IPS DF 6.9 (cell line): ENCODE measurements around the gene TBC1D10A.

ENCODE experiments used
- DNase-seq: peaks from one replicate; pipeline ENCODE4 v3.0.0-alpha.2; 2013; ENCODE audit warnings: low read depth, low spot score
- H3K27ac ChIP-seq: one replicate; pipeline ENCODE4 v1.5.1; 2013; ENCODE audit warnings: low read length, control low read depth
- H3K27me3 ChIP-seq: 2 replicates; pipeline ENCODE4 v1.6.1; 2013; ENCODE audit warnings: mild to moderate bottlenecking, low read length; ENCODE audit not compliant: control insufficient read depth, insufficient read depth
- H3K36me3 ChIP-seq: 2 replicates; pipeline ENCODE4 v1.6.1; 2013; ENCODE audit warnings: low read length; ENCODE audit not compliant: control insufficient read depth, insufficient read depth
- H3K4me1 ChIP-seq: 2 replicates; pipeline ENCODE4 v1.6.1; 2013; ENCODE audit warnings: low read length; ENCODE audit not compliant: control insufficient read depth, insufficient read depth
- H3K4me3 ChIP-seq: 2 replicates; pipeline ENCODE4 v1.5.1; 2013; ENCODE audit warnings: mild to moderate bottlenecking, low read length
- H3K9me3 ChIP-seq: 2 replicates; pipeline ENCODE4 v1.6.1; 2013; ENCODE audit warnings: low read length, inconsistent platforms; ENCODE audit not compliant: control insufficient read depth, insufficient read depth
- WGBS: extraction: QIAGEN DNeasy Blood & Tissue Kit; methylation state at CpG from one replicate; pipeline ENCODE4 v1.1.7; 2013; ENCODE audit warnings: mixed read lengths, missing lambda C conversion rate; ENCODE audit not compliant: insufficient read length, insufficient coverage; 5-methylcytosine and 5-hydroxymethylcytosine counted together

The TBC1D10A gene

DNA sequence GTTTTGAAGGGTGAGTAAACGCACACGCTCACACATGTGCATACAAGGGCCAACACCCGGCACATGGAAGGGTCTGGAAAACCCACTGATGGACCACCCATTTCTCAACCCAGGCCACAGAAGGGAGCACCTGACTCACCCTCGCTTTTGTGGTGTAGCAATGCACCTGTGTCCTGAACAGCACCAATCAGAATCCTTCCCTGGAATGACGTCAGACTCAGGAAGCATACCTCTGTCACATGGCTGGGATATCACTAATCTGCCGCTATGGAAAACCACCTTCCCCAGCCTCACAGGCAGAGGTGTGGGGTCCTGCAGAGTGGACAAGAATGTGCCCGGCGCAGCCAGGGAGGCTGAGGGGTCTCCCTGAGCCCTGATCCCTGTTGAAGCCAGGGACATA is 51.1 kb downstream of the TBC1D10A start:
- Histone ChIP-seq H3K4me1 (no peaks in the 10 kb centered on the region), H3K27me3 (no peaks in the 10 kb centered on the region), H3K27ac (no peak overlapping the region), H3K4me3 (no peak overlapping the region), H3K36me3 (no peaks in the 10 kb centered on the region), H3K9me3 (no peaks in the 10 kb centered on the region)
- WGBS, result no CpG with 5 or more reads among the region's 8 CpGs
- no peak for DNase-seq

DNA sequence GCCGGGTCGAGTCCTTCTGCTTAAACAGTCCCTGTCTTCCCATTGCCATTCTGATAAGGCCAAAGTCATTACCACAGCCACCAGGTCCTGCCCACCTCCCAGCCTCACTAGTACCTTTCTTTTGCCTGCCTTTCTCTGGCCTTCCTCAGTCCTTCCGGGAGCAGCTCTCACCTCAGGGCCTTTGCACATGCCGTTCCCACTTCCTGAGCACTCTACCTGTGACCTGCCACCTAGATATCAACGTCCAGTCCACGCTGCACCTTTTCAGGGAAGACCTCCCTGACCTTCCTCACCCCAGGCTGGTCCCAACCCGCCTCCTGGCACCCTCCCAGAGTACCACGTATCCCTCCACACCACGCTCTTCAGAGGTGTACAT is 52.3 kb downstream of the TBC1D10A start:
- H3K4me3 ChIP-seq, result no peak overlapping the region
- H3K27ac ChIP-seq, result no peak overlapping the region
- H3K9me3 ChIP-seq, result no peaks in the 10 kb centered on the region
- H3K27me3 ChIP-seq, result no peaks in the 10 kb centered on the region
- no peaks in the 10 kb centered on the region for H3K36me3 ChIP-seq
- no CpG with 5 or more reads among the region's 9 CpGs for whole genome bisulfite sequencing
- DNase-seq, result no peak
- no peaks in the 10 kb centered on the region for H3K4me1 ChIP-seq

DNA sequence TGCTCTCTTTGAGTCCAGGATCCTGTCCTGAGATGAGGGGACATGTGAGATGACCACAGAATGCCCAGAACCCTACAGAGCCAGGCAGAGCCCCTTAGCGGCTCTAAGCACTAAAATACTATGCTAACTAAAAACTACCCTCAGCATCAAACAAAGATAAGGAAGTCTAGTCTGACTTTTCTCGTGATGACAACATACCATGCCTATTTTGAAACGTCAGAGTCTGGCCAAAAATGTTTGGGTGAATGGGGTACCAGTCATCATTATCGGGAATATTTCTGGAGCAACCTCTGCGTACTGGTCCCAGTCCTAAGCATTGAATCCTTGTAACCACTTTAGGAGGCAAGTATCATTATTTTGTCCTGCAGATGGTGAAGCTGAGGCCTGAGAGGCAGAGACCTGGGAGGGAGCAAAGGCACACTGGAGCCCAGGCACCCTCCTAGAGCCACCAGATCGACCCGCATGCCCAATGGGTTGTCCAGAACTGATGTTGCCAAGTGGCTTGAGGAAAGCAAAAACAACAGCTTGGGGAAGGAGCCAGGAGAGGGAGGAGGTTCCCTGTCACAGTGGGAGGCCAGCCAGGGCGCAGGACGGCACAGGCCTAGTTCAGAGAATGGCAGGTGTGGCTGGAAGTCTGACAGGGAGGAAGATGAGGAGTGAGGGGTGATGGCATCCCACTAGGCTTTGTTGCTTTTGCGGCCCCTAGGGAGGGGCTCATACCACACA is 52.9 kb downstream of the TBC1D10A start:
- Histone ChIP-seq H3K27ac (no peak overlapping the region), H3K9me3 (no peaks in the 10 kb centered on the region), H3K27me3 (no peaks in the 10 kb centered on the region), H3K4me1 (no peaks in the 10 kb centered on the region), H3K36me3 (no peaks in the 10 kb centered on the region), H3K4me3 (no peak overlapping the region)
- no CpG with 5 or more reads among the region's 10 CpGs for WGBS
- DNase-seq, result no peak

DNA sequence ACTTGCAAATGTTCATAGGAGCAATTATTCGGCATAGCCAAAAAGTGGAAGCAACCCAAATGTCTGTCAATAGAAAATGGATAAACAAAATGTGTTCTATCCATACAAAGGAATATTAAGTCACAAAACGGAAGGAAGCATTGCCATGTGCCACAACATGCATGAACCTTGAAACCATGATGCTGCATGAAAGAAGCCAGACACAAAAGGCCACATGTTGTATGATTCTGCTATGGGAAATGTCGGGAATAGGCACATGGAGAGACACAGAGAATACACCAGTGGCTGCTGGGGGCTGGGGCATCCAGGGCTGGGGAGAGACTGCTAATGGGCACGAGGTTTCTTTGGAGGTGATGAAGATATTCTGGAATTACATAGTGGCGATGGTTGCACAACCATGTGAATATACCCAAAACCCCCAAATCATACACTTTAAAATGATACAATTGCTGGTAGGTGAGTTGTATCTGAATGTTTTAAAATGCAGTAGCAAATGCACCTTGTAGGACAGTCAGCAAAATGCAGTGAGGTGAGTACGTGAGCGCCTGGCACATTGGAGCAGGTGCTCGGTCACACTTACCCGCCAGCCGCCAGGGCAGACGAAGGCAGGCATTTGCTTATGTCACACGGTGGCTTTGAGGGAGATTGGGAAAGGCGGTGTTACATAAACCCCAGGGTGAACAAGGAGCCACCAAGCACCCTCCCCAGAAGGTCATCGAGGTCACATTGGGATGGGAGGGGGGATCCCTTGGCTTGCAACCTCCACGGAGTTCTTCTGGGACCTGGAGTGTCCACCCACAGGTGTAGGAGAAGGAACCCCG is 53.8 kb downstream of the TBC1D10A start:
- Histone ChIP-seq H3K27ac (no peak overlapping the region), H3K36me3 (no peaks in the 10 kb centered on the region), H3K4me3 (no peak overlapping the region), H3K9me3 (no peaks in the 10 kb centered on the region), H3K27me3 (no peaks in the 10 kb centered on the region), H3K4me1 (no peaks in the 10 kb centered on the region)
- DNase-seq, result no peak
- no CpG with 5 or more reads among the region's 16 CpGs for WGBS

DNA sequence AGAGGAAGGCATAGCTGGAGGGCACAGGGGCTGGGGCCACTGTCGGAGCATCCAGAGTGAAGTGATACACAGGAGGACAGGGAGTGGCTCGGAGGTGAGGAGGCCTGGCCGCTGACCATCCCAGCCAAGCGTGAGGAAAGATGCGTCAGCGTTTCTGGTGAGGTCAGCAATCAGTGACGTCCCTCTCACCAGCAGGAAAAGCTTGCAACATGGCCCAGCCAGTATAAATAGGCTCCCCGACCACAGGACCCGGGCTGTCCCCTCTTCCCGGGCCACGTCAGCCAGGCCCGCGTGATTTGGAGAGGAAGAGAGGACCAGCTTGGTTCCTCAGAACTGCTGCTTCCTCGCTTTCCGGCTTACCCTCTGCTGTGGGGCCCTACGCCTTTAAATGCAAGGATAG is 55.9 kb downstream of the TBC1D10A start:
- WGBS, result no CpG with 5 or more reads among the region's 16 CpGs
- Histone ChIP-seq H3K27ac (no peak overlapping the region), H3K4me1 (no peaks in the 10 kb centered on the region), H3K4me3 (no peak overlapping the region), H3K9me3 (no peaks in the 10 kb centered on the region), H3K36me3 (no peaks in the 10 kb centered on the region), H3K27me3 (no peaks in the 10 kb centered on the region)
- no peak for DNase-seq

DNA sequence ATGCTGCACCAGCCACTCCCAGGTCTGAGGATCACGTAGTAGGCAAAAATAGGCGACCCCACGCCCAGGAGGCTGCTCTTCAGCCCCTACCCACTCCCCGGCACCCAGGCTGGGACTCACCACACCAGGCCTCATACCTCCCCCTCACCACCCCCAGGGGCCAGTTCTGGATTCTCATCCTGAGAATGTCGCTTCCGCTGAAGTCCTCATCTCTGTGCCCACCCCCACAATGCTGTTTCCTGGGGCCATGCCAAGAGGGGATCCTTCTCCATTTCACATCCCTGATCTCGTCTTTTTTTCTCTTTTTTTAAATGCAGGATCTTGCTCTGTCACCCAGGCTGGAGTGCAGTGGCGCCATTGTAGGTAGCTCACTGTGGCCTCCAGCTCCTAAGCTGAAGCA is 58.4 kb downstream of the TBC1D10A start:
- H3K4me3 ChIP-seq, result no peak overlapping the region
- no peaks in the 10 kb centered on the region for H3K4me1 ChIP-seq
- H3K9me3 ChIP-seq, result no peaks in the 10 kb centered on the region
- H3K27me3 ChIP-seq, result no peaks in the 10 kb centered on the region
- no peak overlapping the region for H3K27ac ChIP-seq
- no peak for DNase-seq
- no peaks in the 10 kb centered on the region for H3K36me3 ChIP-seq
- no CpG with 5 or more reads among the region's 8 CpGs for WGBS

DNA sequence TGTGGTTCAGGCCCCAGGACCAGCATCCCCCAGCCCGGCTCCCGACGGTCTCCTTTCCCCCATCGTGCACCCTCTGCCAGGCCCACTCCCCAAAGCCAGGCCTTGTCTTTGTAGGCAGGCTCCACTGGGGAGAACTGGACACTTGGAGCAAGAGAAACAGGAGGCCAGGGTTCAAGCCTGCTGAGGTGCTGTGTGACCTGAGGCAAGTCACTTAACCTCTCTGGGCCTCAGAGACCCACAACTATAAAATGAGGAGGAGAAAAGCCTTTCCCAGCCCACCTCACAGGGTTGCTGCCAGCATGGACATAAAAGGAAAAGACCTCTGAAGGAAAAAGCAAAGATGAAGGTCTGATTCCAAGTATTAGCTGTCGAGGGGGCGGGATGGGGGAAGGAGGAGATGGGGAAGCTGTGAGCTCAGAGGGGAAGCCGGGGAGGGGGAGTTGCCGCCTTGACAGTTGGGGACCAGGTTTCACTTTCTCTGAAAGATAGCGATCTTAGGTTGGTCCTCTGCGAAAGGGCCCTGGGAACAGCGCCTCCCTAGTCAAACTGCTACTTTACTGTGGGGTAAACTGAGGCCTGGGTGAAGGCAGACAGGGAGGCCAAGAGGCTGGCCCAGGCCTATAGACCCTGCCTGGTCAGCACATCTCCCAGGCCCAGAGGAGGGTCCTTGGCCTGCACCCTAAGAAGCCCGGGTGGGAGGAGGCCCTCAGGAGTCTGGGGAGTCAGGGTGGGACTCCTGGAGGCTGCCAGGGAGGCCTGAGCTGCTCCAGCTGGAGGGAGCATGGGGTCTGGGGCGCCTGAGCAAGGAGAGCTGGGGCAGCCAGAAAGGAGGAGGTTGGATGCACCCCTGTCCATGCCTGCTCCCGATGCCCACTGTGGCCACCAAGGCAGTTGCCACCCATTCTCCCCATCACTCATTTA is 59.1 kb downstream of the TBC1D10A start:
- Histone ChIP-seq H3K27ac (no peak overlapping the region), H3K9me3 (no peaks in the 10 kb centered on the region), H3K36me3 (no peaks in the 10 kb centered on the region), H3K4me1 (no peaks in the 10 kb centered on the region), H3K27me3 (no peaks in the 10 kb centered on the region), H3K4me3 (no peak overlapping the region)
- no peak for DNase-seq
- no CpG with 5 or more reads among the region's 14 CpGs for WGBS

DNA sequence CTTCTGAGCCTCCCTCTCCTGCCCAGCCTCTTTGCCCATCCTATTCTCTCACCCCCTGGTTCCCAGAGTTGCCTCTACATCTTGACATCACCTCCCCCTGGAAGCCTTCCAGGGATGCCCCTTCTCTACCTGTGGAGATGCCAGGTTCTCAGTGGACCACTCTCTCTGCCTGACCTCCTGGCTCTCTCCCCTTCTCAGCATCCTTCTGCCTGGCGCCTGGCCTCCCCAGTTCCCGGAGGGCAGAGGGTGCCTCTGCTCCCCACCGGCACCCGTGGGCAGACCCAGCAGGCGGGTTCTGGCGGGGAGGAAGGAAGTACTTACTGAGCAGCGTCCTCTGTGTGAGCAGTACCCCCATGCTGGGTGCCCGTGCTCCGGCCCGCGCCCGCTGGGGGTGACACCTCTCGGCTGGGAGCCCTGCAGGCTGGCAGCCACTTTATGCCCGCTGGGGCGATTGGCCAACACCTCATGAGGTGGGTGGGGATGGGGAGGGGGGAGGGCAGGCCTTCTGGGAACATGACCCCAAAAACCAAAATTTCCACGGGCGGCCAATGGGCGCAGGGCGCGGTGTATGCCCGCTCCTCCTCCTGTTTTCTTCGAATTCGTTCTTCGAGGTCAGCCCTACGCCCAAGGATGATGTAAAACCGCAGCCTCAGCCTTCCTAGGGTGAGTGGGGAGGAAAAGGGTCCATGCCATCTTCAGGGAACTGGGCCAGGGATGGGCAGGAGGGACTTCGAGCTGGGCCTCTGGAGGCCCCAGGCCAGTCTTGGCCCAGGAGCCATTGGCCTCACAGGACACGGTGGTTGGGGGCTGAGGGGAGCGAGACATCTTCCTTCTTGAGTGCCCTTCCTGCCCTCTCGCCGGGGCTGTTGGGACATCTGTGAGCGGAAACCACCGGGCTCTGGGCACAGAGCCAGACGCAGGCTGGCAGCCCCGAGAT is 60.0 kb downstream of the TBC1D10A start, which contains the start of gene OSM:
OSM (minus strand) TSS at position 407 of the 937 bp plus-strand sequence; CDS start at position 355, 52 bp downstream.
- H3K36me3 ChIP-seq, result no peaks in the 10 kb centered on the region
- no peak within 1 kb of the TSS for H3K27ac ChIP-seq
- no peaks in the 10 kb centered on the region for H3K27me3 ChIP-seq
- no peak for DNase-seq
- no CpG with 5 or more reads among the region's 35 CpGs for WGBS
- no peak within 1 kb of the TSS for H3K4me3 ChIP-seq
- no peaks in the 10 kb centered on the region for H3K4me1 ChIP-seq
- H3K9me3 ChIP-seq, result no peaks in the 10 kb centered on the region

DNA sequence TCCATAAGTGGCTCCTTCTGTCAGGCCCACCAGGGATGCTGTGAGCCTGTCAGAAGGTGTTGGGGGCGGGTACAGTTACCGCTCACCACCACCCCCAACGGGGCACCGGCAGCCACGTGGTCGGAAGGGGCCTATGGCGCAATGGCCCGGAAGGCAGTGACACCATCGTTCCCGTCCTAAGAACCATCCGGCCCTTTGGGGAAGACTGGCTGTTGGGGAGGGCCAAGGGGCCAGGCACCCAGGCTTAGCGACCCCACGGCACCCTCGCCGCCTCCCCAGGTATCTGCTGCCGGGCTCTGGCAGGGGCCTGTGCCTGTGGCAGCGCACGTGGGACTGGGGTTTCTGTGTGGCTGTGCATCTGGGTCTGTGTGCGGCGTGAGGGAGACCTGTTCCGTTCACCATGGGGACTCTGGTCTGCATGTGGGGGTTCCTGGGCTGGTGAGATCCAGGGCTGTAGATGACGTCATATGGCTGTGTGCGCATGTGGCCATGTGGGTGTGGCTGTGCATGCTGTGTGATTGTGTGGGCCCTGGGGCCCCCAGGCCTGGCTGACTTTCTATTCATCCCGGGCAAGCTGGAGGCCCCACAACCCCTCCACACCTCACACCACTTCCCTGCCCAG is 60.8 kb downstream of the TBC1D10A start:
- Histone ChIP-seq H3K36me3 (no peaks in the 10 kb centered on the region), H3K9me3 (no peaks in the 10 kb centered on the region), H3K4me1 (no peaks in the 10 kb centered on the region), H3K4me3 (no peak overlapping the region), H3K27me3 (no peaks in the 10 kb centered on the region), H3K27ac (no peak overlapping the region)
- WGBS, result no CpG with 5 or more reads among the region's 24 CpGs
- DNase-seq, result no peak
